Cardiac fibroblast (primary cell): ENCODE measurements around the gene OTUD6A.
A peak's percentile ranks its signal among the peaks of the same experiment; 100 is the strongest.

Source experiments
- DNase-seq, 2 donors: peaks; one replicate each; pipeline versions ENCODE4 v3.0.0 to v3.0.0-alpha.2; 2010; ENCODE audit warnings: low read depth in 2 of 2
- H3K4me3 ChIP-seq, 2 donors: replicated peaks in 1 of 2; 1 replicate in 1 of 2; 2 replicates in 1 of 2; pipeline ENCODE4 v1.5.1; 2011; ENCODE audit warnings: low read depth in 2 of 2, low read length in 2 of 2, mild to moderate bottlenecking in 2 of 2, moderate library complexity in 1 of 2
- CTCF ChIP-seq: IDR thresholded peaks from one replicate; pipeline ENCODE4 v1.5.1; 2011; ENCODE audit warnings: low read depth, mild to moderate bottlenecking, low read length, inconsistent platforms

The OTUD6A gene

DNA sequence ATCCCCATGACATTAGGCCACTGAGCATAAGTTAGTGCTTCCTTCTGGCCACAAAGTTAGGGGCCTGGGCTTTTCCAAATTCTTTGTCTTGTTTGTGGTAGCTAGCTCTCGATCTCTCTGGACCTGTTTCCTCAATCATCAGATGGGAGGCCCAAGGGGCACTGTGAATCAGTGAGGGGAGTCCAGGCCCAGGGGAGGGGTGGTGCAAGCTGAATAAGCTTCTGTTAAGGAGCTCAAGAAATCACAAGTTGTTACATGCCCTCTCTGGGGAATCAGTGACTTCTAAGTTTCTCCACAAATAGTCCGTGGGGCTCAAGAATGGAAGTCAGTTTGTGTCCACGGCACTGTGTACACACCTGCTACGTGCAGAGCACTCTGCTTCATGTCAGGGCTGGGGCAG, 27.6 kb upstream of the OTUD6A start:
- H3K4me3 ChIP-seq, result no peak overlapping the region
- DNase-seq, result no peak
- TF ChIP-seq CTCF, result no peak

DNA sequence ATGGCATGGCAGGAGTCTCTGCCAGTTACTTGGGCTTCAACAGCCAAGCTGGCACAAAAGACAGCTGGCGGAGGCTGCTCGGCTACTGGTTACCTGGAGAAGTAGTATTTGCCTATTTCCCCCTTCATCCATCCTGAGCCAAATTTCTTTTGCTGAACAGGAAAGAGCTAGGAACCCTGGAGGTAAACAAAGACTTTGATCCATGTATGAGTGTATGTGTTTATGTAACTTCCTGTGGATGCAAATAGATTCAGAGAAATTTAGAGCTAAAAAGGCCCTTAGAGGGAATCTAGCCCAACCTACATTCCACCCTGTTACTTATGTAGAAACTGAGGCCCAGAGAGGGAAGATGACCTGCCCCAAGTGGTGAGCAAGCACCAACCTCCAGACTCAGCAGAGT, 23.7 kb upstream of the OTUD6A start:
- no peak overlapping the region for H3K4me3 ChIP-seq
- TF ChIP-seq CTCF, result no peak
- no peak for DNase-seq

DNA sequence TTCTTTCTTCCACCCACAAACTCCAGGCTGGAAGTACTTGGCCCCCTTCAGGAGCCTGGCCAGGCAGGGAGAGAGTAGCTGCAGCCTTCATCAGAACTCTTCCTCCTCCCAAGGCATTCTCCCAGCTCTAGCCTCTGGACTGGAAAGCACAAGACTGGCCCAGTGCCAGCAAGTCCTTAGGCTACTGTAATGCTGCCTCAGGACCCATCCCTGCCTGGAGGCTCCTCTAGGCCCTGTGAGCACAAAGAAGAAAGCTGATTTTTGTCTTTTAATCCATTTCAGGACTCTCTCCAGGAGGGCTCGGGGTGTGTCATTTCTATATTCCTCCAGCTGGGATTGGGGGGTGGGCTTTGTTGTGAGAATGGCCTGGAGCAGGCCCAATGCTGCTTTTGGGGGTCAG, 23.3 kb upstream of the OTUD6A start:
- no peak for DNase-seq
- no peak for TF ChIP-seq CTCF
- H3K4me3 ChIP-seq, result no peak overlapping the region

GRCh38 chrX:70039758-70040157, 22.5 kb upstream of the OTUD6A start:
- DNase-seq, result peak in 1 of 2 donors; percentile 42
- H3K4me3 ChIP-seq, result no peak overlapping the region
- TF ChIP-seq CTCF, result no peak

GRCh38 chrX:70041993-70042392, 20.3 kb upstream of the OTUD6A start:
- no peak for TF ChIP-seq CTCF
- no peak overlapping the region for H3K4me3 ChIP-seq
- DNase-seq, result no peak

DNA sequence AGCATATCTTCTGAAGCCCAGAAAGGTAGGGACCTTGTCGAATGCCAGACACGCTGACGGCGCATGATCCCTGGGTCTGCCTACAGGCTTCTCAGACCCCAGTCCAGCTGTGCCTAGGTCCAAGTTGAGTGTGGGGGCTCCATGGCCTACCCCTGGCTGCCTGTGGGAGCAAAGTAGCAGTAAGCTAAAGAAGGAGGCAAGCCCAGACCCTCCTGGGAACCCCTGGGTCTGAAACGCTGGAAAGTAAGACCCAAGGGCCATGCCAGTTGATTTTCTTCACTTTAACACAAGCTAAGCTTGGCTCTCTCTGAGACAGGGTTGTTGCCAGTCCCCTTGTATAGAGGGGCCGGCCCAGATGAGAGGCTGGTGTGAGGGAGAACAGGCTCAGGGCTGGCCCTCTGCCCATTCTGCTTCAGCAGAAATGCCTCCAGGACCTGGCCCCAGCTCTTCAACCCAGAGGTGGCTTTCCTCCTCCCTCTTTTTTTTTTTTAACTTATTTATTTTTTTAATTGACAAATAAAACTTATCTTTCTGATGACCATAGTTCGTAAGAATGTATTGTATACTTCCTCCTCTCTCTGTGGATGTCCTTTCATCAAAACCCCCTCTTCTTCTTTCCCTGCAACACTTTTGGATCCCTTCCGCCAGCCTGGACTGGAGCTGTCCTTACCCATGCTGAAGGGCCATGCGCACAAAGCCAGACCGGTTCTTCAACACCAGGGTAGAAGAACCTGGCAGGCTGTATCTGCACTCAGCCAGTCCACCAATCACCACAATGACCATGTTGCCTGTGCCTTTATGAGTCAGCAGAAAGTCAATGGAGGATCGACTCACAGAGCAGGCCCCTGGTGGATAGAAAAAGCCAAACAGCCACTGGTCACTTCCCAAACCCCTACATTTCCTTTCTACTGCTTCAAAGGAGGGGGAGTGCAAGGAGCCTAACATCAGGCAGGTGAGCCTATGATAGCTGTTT, 19.6 kb upstream of the OTUD6A start:
- H3K4me3 ChIP-seq, result no peak overlapping the region
- DNase-seq, result peak; percentile 34 to 44
- TF ChIP-seq CTCF, result peak; percentile 10
